ENCODE data around the gene MFAP2. TPM values are rescaled to one million over a fixed set of nuclear protein-coding genes. Genes with fewer than 3 reads are reported as not detected.

The MFAP2 gene
- total and polyA plus RNA-seq, 7 donors = 0.40 to 4.0 (median 0.67) TPM

GRCh38 chr1:16969651-16970050 is 10.8 kb downstream of the MFAP2 start:
- no peaks in the 10 kb centered on the region for H3K9me3 ChIP-seq
- H3K36me3 ChIP-seq (ENCODE audit: insufficient read depth in 1 of 2, low read depth in 1 of 2) = peaks cover 0 to 34% of the 10 kb centered on the region in 2 donors
- no peaks in the 10 kb centered on the region for H3K27me3 ChIP-seq (ENCODE audit: insufficient read depth in 3 of 3, low read length in 2 of 3)
- DNase-seq (no peak), ATAC-seq (no peak)
- intact Hi-C loops (cut with DNase I) = loop anchor here in 1 of 2 donors (5.0 kb wide), 1 partner anchor 68 kb away; no protein-coding TSS in a partner anchor
- 90 to 95% (median 93%) methylated on average over 12 of the region's 12 CpGs for WGBS, 3 donors
- H3K4me1 ChIP-seq = no peaks in the 10 kb centered on the region
- no peak overlapping the region for H3K27ac ChIP-seq
- H3K4me3 ChIP-seq = no peak overlapping the region
- TF ChIP-seq CTCF (IDR thresholded peaks at IDR 0.05) = no peak

- Histone ChIP-seq H3K27me3 (ENCODE audit: insufficient read depth in 3 of 3, low read length in 2 of 3) (no peaks in the 10 kb centered on the region), H3K9me3 (no peaks in the 10 kb centered on the region), H3K27ac (no peak overlapping the region), H3K36me3 (ENCODE audit: insufficient read depth in 1 of 2, low read depth in 1 of 2) (peaks cover 0 to 34% of the 10 kb centered on the region in 2 donors), H3K4me1 (no peaks in the 10 kb centered on the region), H3K4me3 (no peak overlapping the region)
- DNase-seq = no peak
- WGBS, 3 donors = 83 to 88% (median 85%) methylated on average over 14 of the region's 14 CpGs
- TF ChIP-seq CTCF (IDR thresholded peaks at IDR 0.05) = no peak
- ATAC-seq = no peak
- intact Hi-C loops (cut with DNase I) = loop anchor here in 1 of 2 donors (5.0 kb wide), 1 partner anchor 68 kb away; no protein-coding TSS in a partner anchor
Measured at GRCh38 chr1:16969057-16969611, 11.3 kb downstream of the MFAP2 start.

- Histone ChIP-seq H3K9me3 (no peaks in the 10 kb centered on the region), H3K27ac (no peak overlapping the region), H3K4me1 (no peaks in the 10 kb centered on the region), H3K36me3 (ENCODE audit: insufficient read depth in 1 of 2, low read depth in 1 of 2) (peaks cover 0 to 34% of the 10 kb centered on the region in 2 donors), H3K27me3 (ENCODE audit: insufficient read depth in 3 of 3, low read length in 2 of 3) (no peaks in the 10 kb centered on the region), H3K4me3 (no peak overlapping the region)
- intact Hi-C loops (cut with DNase I) = loop anchor here in 1 of 2 donors (5.0 kb wide), 1 partner anchor 69 kb away; no protein-coding TSS in a partner anchor
- TF ChIP-seq CTCF (IDR thresholded peaks at IDR 0.05) = no peak
- 89 to 99% (median 96%) methylated on average over 3 of the region's 3 CpGs for WGBS, 3 donors
- ATAC-seq (no peak), DNase-seq (no peak)
Measured at GRCh38 chr1:16968372-16968771, 12.0 kb downstream of the MFAP2 start.

GRCh38 chr1:16967962-16968361 is 12.5 kb downstream of the MFAP2 start:
- Histone ChIP-seq H3K27me3 (ENCODE audit: insufficient read depth in 3 of 3, low read length in 2 of 3) (no peaks in the 10 kb centered on the region), H3K27ac (no peak overlapping the region), H3K4me1 (no peaks in the 10 kb centered on the region), H3K9me3 (no peaks in the 10 kb centered on the region), H3K36me3 (ENCODE audit: insufficient read depth in 1 of 2, low read depth in 1 of 2) (peaks cover 0 to 34% of the 10 kb centered on the region in 2 donors), H3K4me3 (no peak overlapping the region)
- intact Hi-C loops (cut with DNase I) = loop anchor here in 1 of 2 donors (5.0 kb wide), 1 partner anchor 69 kb away; no protein-coding TSS in a partner anchor
- 96 to 98% (median 97%) methylated on average over 21 of the region's 21 CpGs for WGBS, 3 donors
- no peak for DNase-seq
- no peak for TF ChIP-seq CTCF (IDR thresholded peaks at IDR 0.05)
- no peak for ATAC-seq
